ENCODE results near the gene CLTA. TPM values are rescaled to one million over a fixed set of nuclear protein-coding genes. Genes with fewer than 3 reads are reported as not detected.

The CLTA gene
- polyA plus RNA-seq, 1 of the 3 experiments (the other 2 are of a cell fraction), result 260 TPM

DNA sequence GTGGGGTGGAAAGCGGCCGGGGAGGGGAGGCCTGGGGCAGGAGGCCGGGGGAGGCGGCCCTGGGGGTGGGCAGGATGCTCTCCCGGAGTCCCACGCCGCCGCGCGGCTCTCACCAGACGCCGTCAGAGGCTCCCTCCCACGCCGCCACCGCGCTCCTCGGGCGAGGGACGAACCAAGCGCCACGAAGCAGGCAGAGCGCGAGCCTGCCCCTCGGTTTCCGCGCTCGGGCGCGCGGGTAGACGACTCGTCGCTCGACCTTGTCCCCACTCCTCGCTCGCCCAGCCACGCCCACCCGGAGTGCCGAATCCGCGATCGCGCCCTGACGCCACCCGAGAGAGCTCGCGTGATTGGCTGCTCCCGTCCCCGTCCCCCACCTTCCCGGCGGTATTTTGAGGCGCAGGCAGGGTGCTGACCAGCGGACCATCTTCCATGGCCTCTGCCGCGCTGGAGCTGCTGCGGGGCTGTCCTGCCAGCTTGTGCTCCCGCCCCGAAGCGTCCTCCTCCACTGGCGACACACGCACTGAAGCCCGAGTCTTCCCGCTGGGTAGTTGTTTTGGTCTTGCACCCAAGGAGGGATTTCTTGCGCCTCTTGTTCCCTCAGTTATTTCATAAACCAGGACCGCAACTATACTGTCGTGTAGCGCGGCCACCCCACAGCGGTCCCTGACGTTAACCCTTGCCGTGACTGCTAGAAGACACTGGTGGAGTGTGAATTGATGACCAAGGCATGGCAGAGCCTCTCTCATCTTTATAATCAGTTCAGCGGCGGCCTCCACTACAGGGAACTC, 67.7 kb downstream of the CLTA start, which contains the start of gene GNE:
TSS of gene GNE (minus strand) at position 241 of the 788 bp plus-strand sequence. CDS start 9,093 bp downstream, outside the sequence.
- H3K4me3 ChIP-seq (ENCODE audit: low read depth in 2 of 2, low read length in 1 of 2), result peak within 1 kb of the TSS; percentile 66 to 77
- peak within 1 kb of the TSS; percentile 87 for H2AFZ ChIP-seq (ENCODE audit: low read depth)
- DNase-seq, result peak; percentile 96
- ChIA-PET POLR2A (interaction anchor here (0.7 to 1.0 kb wide), 4 partner anchors 15 to 308 kb away, joined by 3 read pairs; partner anchors contain the start of genes CLTA and RNF38), CTCF (interaction anchor here (0.7 to 2.8 kb wide), 5 partner anchors 10 to 92 kb away, joined by 3 to 11 read pairs (median 3); no protein-coding TSS in a partner anchor)
- H3K27ac ChIP-seq (ENCODE audit: low read depth in 2 of 2, low read length in 1 of 2), result peak within 1 kb of the TSS; percentile 81 to 85
- peaks cover 41% of the 10 kb centered on the region for H3K79me2 ChIP-seq (ENCODE audit: insufficient read depth)
- peaks cover 0 to 6% of the 10 kb centered on the region in 2 experiments for H3K36me3 ChIP-seq (replicated peaks in 1 of 2; ENCODE audit: control insufficient read depth in 1 of 2, insufficient read depth in 2 of 2, low read length in 1 of 2)
- H3K4me2 ChIP-seq, result peak within 1 kb of the TSS; percentile 87
- peak within 1 kb of the TSS; percentile 94 for H3K9ac ChIP-seq
- no peaks in the 10 kb centered on the region for H3K9me2 ChIP-seq
- WGBS (ENCODE audit: low lambda C conversion rate), result 0% methylated on average over 17 of the region's 73 CpGs
- TF ChIP-seq GATA2 (CRISPR knock-in tag; IDR thresholded peaks at IDR 0.05) (no peak), JUND (IDR thresholded peaks at IDR 0.05) (no peak), POLR2AphosphoS5 (IDR thresholded peaks at IDR 0.05; ENCODE audit: low read depth, low read length) (peak; percentile 93), FOXJ3 (CRISPR knock-in tag; IDR thresholded peaks at IDR 0.05) (0 out of 2 replicates have a peak, but pooled peaks have one; percentile 34), MAX (IDR thresholded peaks at IDR 0.05; ENCODE audit: low read depth) (peak; percentile 60), TAF1 (IDR thresholded peaks at IDR 0.05; ENCODE audit: borderline replicate concordance, low read depth, low read length) (peak; percentile 86), REST (IDR thresholded peaks at IDR 0.05; ENCODE audit: low read depth, low read length) (peak; percentile 76), RFX5 (IDR thresholded peaks at IDR 0.05; ENCODE audit: low read length) (peak; percentile 89), SIN3A (IDR thresholded peaks at IDR 0.05; ENCODE audit: borderline replicate concordance, low read depth, low read length) (peak; percentile 90; the same call in 1 of the 2 replicates), NRF1 (IDR thresholded peaks at IDR 0.05; ENCODE audit: low read depth, low read length) (no peak), YY1 (IDR thresholded peaks at IDR 0.05; ENCODE audit: low read depth) (peak; percentile 78), CHD2 (IDR thresholded peaks at IDR 0.05; ENCODE audit: low read length, partially characterized antibody) (peak; percentile 82), RAD21 (IDR thresholded peaks at IDR 0.05; ENCODE audit: low read length) (no peak), MXI1 (IDR thresholded peaks at IDR 0.05; ENCODE audit: low read depth, low read length) (peak; percentile 81), CTCF (IDR thresholded peaks at IDR 0.05) (no peak), TCF12 (IDR thresholded peaks at IDR 0.05) (no peak)
- TF ChIP-seq, protein P1, sequence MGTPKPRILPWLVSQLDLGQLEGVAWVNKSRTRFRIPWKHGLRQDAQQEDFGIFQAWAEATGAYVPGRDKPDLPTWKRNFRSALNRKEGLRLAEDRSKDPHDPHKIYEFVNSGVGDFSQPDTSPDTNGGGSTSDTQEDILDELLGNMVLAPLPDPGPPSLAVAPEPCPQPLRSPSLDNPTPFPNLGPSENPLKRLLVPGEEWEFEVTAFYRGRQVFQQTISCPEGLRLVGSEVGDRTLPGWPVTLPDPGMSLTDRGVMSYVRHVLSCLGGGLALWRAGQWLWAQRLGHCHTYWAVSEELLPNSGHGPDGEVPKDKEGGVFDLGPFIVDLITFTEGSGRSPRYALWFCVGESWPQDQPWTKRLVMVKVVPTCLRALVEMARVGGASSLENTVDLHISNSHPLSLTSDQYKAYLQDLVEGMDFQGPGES (IDR thresholded peaks at IDR 0.05; ENCODE audit: low read depth, low read length), result no peak
- H3K9me3 ChIP-seq, result no peaks in the 10 kb centered on the region
- H3K4me1 ChIP-seq (ENCODE audit: control insufficient read depth in 1 of 2, insufficient read depth in 2 of 2, low read depth in 1 of 2, low read length in 1 of 2), result peaks cover 0 to 4% of the 10 kb centered on the region in 2 experiments; a peak in 1 of 4 replicates
- H3F3A ChIP-seq (replicated peaks; ENCODE audit: insufficient read depth), result peaks cover 11% of the 10 kb centered on the region
- no peaks in the 10 kb centered on the region; the same call in 1 of the 2 replicates for H4K20me1 ChIP-seq (ENCODE audit: insufficient read depth)
- no peaks in the 10 kb centered on the region for H3K27me3 ChIP-seq (ENCODE audit: insufficient read depth)

Data from SK-N-SH (cell line).